A673 (cell line): ENCODE results near the gene SNED1. TPM values are rescaled to one million over a fixed set of nuclear protein-coding genes. Genes with fewer than 3 reads are reported as not detected.

Experiments used
- BruUV-seq: library from RNA; stranded (reverse); fragments of 400-500 nt; replicated peaks from 2 replicates; lab custom pipeline; 2021; lab: Mats Ljungman, UMichigan
- CTCF ChIA-PET: fragments of 300-600 bp; sonication (Branson Sonifier 250); formaldehyde crosslinking; loops from one replicate; lab custom pipeline; 2022; ENCODE audit warnings: antibody characterized with exemption; lab: Charles Lee
- POLR2A ChIA-PET: fragments of 300-600 bp; sonication (Branson Sonifier 250); formaldehyde crosslinking; loops from one replicate; lab custom pipeline; 2022; ENCODE audit warnings: antibody characterized with exemption; ENCODE audit not compliant: low non-redundant PET; lab: Charles Lee
- DNase-seq: peaks from one replicate; pipeline ENCODE4 v3.0.0-alpha.2; 2015; ENCODE audit warnings: low spot score
- H3K27ac ChIP-seq: fragments of 200-600 bp; sonication (generic); 2 replicates; pipeline ENCODE4 v1.5.1; 2016; ENCODE audit warnings: mixed run types, low read depth, mild to moderate bottlenecking, mixed read lengths, antibody characterized with exemption, low read length; ENCODE audit not compliant: poor library complexity, severe bottlenecking
- H3K27me3 ChIP-seq: fragments of 200-600 bp; sonication (generic); replicated peaks from 2 replicates; pipeline ENCODE4 v1.6.1; 2017; ENCODE audit warnings: mixed run types, low read depth, mild to moderate bottlenecking, mixed read lengths, antibody characterized with exemption, low read length; ENCODE audit not compliant: insufficient read depth, poor library complexity
- H3K36me3 ChIP-seq: fragments of 200-600 bp; sonication (generic); 2 replicates; pipeline ENCODE4 v1.6.1; 2016; ENCODE audit warnings: mixed run types, mild to moderate bottlenecking, mixed read lengths, antibody characterized with exemption, low read length; ENCODE audit not compliant: insufficient read depth, poor library complexity, severe bottlenecking
- H3K4me1 ChIP-seq: fragments of 200-600 bp; sonication (generic); 2 replicates; pipeline ENCODE4 v1.6.1; 2017; ENCODE audit warnings: mixed run types, mild to moderate bottlenecking, mixed read lengths, antibody characterized with exemption, low read length; ENCODE audit not compliant: insufficient read depth, poor library complexity, severe bottlenecking
- H3K4me3 ChIP-seq: fragments of 200-600 bp; sonication (generic); 2 replicates; pipeline ENCODE4 v1.5.1; 2016; ENCODE audit warnings: low read depth, mixed run types, mild to moderate bottlenecking, mixed read lengths, low read length; ENCODE audit not compliant: poor library complexity, severe bottlenecking
- H3K9me3 ChIP-seq: fragments of 200-600 bp; sonication (generic); 2 replicates; pipeline ENCODE4 v1.6.1; 2016; ENCODE audit warnings: mixed run types, low read depth, mild to moderate bottlenecking, mixed read lengths, antibody characterized with exemption, low read length; ENCODE audit not compliant: poor library complexity, severe bottlenecking
- EZH2 ChIP-seq: fragments of 200-600 bp; sonication (generic); IDR thresholded peaks from 2 replicates; pipeline ENCODE4 v1.6.1; 2017; ENCODE audit warnings: borderline replicate concordance, low read depth, mild to moderate bottlenecking, mixed read lengths, antibody characterized with exemption, low read length; ENCODE audit not compliant: poor library complexity, severe bottlenecking
- intact Hi-C: fragments of 100-400 bp; cut with micrococcal nuclease; formaldehyde crosslinking; loops from one replicate; pipeline ENCODE4 v1.10.0; 2022; ENCODE audit not compliant: unreplicated experiment
- total RNA-seq: library from RNA; stranded (reverse); gene quantifications from 2 replicates; pipeline ENCODE4 v1.2.3, GENCODE V29; 2021
- TF ChIP-seq, protein P1 (sequence below): fragments of 300-800, 200-600 bp; sonication (generic); conservative IDR thresholded peaks from 2 replicates; pipeline ENCODE4 v1.5.1; 2017; ENCODE audit warnings: low read depth, mild to moderate bottlenecking, antibody characterized with exemption, low read length, moderate library complexity, mixed read lengths

The SNED1 gene
- total RNA-seq, 1 experiment from 2014 or later: 3.0 TPM

DNA sequence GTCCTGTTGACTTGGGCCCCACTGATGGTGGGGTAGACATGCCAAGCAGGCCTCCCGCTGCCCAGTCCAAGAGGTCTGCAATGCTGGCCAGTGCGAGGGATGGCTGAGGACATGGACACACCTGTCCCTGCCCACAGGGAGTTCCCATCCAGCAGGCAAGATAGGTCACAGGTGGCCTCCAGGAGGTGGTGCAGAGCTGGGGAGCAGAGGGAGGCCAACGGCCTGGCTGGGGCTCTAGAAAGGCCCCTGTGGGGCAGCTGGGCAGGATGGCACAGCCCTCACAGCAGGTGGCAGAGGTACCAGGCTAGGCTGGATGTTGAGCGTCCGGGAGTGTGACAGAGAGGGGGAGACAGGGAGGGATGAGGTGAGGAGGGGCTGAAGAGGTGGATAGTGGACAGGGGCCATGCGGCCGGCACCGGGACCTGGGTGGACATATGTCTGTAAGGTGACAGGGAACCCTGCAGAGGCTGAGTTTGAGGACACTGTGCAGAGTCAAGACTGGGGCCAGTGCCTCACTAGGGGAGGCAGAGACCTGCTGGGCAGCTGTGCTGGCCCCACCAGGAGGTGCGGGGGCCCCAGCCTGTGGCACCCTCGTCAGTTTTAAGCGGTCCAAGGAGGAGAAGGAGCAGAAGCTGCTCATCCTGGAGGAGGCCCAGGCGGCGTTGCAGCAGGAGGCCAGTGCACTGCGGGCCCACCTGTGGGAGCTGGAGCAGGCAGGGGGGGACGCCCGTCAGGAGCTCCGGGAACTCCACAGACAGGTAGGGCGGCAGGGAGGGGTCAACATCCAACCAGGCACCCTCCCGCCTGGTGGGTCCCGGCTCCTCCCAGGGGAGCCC is 34.3 kb upstream of the SNED1 start:
- Histone ChIP-seq H3K9me3 (no peaks in the 10 kb centered on the region), H3K4me1 (peaks cover 23% of the 10 kb centered on the region), H3K27me3 (no peaks in the 10 kb centered on the region), H3K36me3 (no peaks in the 10 kb centered on the region), H3K27ac (no peak overlapping the region), H3K4me3 (no peak overlapping the region)
- DNase-seq: no peak
- ChIA-PET CTCF (no interaction called here), POLR2A (interaction anchor here (0.6 kb wide), 1 partner anchor 654 kb away, joined by 3 read pairs; no protein-coding TSS in a partner anchor)
- TF ChIP-seq, protein P1, sequence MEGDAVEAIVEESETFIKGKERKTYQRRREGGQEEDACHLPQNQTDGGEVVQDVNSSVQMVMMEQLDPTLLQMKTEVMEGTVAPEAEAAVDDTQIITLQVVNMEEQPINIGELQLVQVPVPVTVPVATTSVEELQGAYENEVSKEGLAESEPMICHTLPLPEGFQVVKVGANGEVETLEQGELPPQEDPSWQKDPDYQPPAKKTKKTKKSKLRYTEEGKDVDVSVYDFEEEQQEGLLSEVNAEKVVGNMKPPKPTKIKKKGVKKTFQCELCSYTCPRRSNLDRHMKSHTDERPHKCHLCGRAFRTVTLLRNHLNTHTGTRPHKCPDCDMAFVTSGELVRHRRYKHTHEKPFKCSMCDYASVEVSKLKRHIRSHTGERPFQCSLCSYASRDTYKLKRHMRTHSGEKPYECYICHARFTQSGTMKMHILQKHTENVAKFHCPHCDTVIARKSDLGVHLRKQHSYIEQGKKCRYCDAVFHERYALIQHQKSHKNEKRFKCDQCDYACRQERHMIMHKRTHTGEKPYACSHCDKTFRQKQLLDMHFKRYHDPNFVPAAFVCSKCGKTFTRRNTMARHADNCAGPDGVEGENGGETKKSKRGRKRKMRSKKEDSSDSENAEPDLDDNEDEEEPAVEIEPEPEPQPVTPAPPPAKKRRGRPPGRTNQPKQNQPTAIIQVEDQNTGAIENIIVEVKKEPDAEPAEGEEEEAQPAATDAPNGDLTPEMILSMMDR: no peak
- intact Hi-C loops: no loop called here
- BruUV-seq: no TSS peak

DNA sequence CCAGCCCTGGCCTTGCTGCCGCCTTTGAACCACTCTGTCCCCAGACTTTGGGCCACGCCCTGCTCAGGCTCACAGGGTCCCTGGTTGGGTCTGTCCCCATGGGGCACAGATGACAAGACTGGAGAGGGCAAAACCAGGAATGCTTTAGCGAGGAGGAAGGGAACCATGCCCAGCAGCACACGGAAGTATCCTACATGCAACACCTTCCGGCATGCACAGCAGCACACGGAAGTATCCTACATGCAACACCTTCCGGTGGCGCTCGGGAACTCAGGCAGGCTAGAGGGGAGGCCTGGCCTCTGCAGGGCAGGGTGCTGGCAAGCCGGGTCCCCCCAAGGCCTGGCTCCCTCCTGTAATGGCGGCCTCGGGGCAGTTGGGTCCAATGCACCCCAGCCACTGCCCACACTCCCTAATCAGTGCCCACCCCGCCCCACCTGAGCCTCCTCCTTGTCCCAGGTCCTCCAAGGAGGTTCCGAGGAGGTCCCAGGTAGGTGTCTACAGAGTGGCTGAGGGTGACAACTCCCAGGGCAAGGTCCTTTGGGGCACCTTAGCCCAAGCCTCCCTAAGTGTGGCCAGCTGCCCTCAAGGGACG is 33.6 kb upstream of the SNED1 start:
- no peak overlapping the region for H3K4me3 ChIP-seq
- ChIA-PET CTCF (no interaction called here), POLR2A (no interaction called here)
- DNase-seq: no peak
- peaks cover 23% of the 10 kb centered on the region for H3K4me1 ChIP-seq
- no TSS peak for BruUV-seq
- no peaks in the 10 kb centered on the region for H3K36me3 ChIP-seq
- intact Hi-C loops: no loop called here
- H3K27ac ChIP-seq: no peak overlapping the region
- no peak for TF ChIP-seq EZH2
- TF ChIP-seq, protein P1: no peak
- H3K9me3 ChIP-seq: no peaks in the 10 kb centered on the region
- no peaks in the 10 kb centered on the region for H3K27me3 ChIP-seq

DNA sequence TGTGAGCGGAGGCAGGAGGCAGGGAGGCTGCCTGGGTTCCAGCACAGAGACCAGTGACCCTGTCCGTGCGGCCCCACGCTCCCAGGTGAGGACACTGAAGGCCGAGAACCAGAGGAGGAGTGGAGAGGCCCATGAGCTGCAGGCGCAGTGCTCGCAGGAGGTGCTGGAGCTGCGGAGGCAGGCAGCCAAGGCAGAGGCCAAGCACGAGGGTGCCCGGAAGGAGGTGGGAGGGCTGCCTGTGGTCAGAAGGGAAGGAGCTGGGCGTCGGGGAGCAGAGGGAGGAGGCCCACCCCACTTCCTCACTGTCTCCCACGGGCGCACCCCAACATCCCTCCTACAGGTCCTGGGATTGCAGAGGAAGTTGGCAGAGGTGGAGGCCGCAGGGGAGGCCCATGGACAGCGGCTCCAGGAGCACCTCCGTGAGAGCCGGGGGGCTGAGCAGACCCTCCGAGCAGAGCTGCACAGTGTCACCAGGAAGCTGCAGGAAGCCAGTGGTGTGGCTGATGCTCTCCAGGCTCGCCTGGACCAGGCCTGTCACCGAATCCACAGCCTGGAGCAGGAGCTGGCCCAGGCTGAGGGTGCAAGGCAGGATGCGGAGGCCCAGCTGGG is 33.0 kb upstream of the SNED1 start:
- Histone ChIP-seq H3K27me3 (no peaks in the 10 kb centered on the region), H3K4me1 (peaks cover 23% of the 10 kb centered on the region), H3K4me3 (no peak overlapping the region), H3K27ac (no peak overlapping the region), H3K9me3 (no peaks in the 10 kb centered on the region), H3K36me3 (no peaks in the 10 kb centered on the region)
- POLR2A ChIA-PET: interaction anchor here (0.6 kb wide), 1 partner anchor 16 kb away, joined by 3 read pairs; no protein-coding TSS in a partner anchor
- intact Hi-C loops: no loop called here
- CTCF ChIA-PET: no interaction called here
- no TSS peak for BruUV-seq
- TF ChIP-seq, protein P1: no peak
- no peak for TF ChIP-seq EZH2
- DNase-seq: no peak
